Mesothelial cell of epicardium (in vitro differentiated cells): ENCODE data around the gene AKAP13. TPM values are rescaled to one million over a fixed set of nuclear protein-coding genes. Genes with fewer than 3 reads are reported as not detected.

ENCODE experiments used
- DNase-seq, 2 experiments: peaks; one replicate each; pipeline ENCODE4 v3.0.0; 2021; ENCODE audit warnings: low spot score in 2 of 2; ENCODE audit not compliant: unreplicated experiment in 2 of 2
- H3K27ac Mint-ChIP-seq: 2 replicates; pipeline ENCODE4 v1.8.0; 2021; ENCODE audit warnings: mixed read lengths
- H3K27me3 Mint-ChIP-seq: 2 replicates; pipeline ENCODE4 v1.8.0; 2021; ENCODE audit warnings: low read depth, mixed read lengths
- H3K36me3 Mint-ChIP-seq: 2 replicates; pipeline ENCODE4 v1.8.0; 2021; ENCODE audit warnings: mixed read lengths
- H3K4me1 Mint-ChIP-seq: 2 replicates; pipeline ENCODE4 v1.8.0; 2021; ENCODE audit warnings: mixed read lengths
- H3K4me3 Mint-ChIP-seq: 2 replicates; pipeline ENCODE4 v1.8.0; 2021; ENCODE audit warnings: mild to moderate bottlenecking, moderate library complexity, mixed read lengths
- H3K9me3 Mint-ChIP-seq: 2 replicates; pipeline ENCODE4 v1.8.0; 2021; ENCODE audit warnings: mixed read lengths
- CTCF ChIP-seq: fragments of 200-600 bp; sonication (generic); IDR thresholded peaks from one replicate; pipeline ENCODE4 v1.5.0; 2021; ENCODE audit warnings: antibody characterized with exemption; ENCODE audit not compliant: unreplicated experiment
- total RNA-seq: library from RNA; stranded (reverse); gene quantifications from 3 replicates; pipeline ENCODE4 v1.2.1, GENCODE V29; 2021

Gene AKAP13
- total RNA-seq, 1 donor from 2014 or later, result 109 TPM

GRCh38 chr15:85727068-85727467 is 346.7 kb downstream of the AKAP13 start:
- DNase-seq, result no peak
- Mint-ChIP-seq H3K27me3 (no peaks in the 10 kb centered on the region), H3K4me3 (no peak overlapping the region), H3K9me3 (no peaks in the 10 kb centered on the region), H3K27ac (no peak overlapping the region), H3K4me1 (no peaks in the 10 kb centered on the region), H3K36me3 (peaks cover 37% of the 10 kb centered on the region)
- TF ChIP-seq CTCF, result no peak

- Mint-ChIP-seq H3K36me3 (peaks cover 50% of the 10 kb centered on the region), H3K4me1 (no peaks in the 10 kb centered on the region), H3K27me3 (no peaks in the 10 kb centered on the region), H3K4me3 (no peak overlapping the region), H3K9me3 (peaks cover 21% of the 10 kb centered on the region), H3K27ac (peak overlapping the region; percentile 66)
- TF ChIP-seq CTCF, result peak; percentile 73
- no peak for DNase-seq
Measured at GRCh38 chr15:85730001-85730820, 349.8 kb downstream of the AKAP13 start.

- Mint-ChIP-seq H3K27me3 (no peaks in the 10 kb centered on the region), H3K27ac (no peak overlapping the region), H3K4me3 (no peak overlapping the region), H3K9me3 (peaks cover 21% of the 10 kb centered on the region), H3K4me1 (no peaks in the 10 kb centered on the region), H3K36me3 (peaks cover 63% of the 10 kb centered on the region)
- TF ChIP-seq CTCF, result no peak
- no peak for DNase-seq
Measured at GRCh38 chr15:85733416-85733815, 353.0 kb downstream of the AKAP13 start.

GRCh38 chr15:85737061-85737460 is 356.7 kb downstream of the AKAP13 start:
- no peak for DNase-seq
- Mint-ChIP-seq H3K9me3 (peaks cover 21% of the 10 kb centered on the region), H3K4me3 (no peak overlapping the region), H3K27ac (no peak overlapping the region), H3K4me1 (peaks cover 10% of the 10 kb centered on the region), H3K27me3 (no peaks in the 10 kb centered on the region), H3K36me3 (peaks cover 58% of the 10 kb centered on the region)
- TF ChIP-seq CTCF, result no peak

GRCh38 chr15:85741021-85741421 is 360.6 kb downstream of the AKAP13 start:
- Mint-ChIP-seq H3K27ac (no peak overlapping the region), H3K27me3 (no peaks in the 10 kb centered on the region)
- DNase-seq, result no peak

More at GRCh38 chr15:85741021-85741421, 360.6 kb downstream of the AKAP13 start:
- Mint-ChIP-seq H3K36me3 (peaks cover 43% of the 10 kb centered on the region), H3K9me3 (no peaks in the 10 kb centered on the region), H3K4me1 (peaks cover 10% of the 10 kb centered on the region), H3K4me3 (no peak overlapping the region)
- TF ChIP-seq CTCF, result no peak
